GM13977 (cell line): ENCODE measurements around the gene MCAM.

Experiments
- DNase-seq: peaks from one replicate; pipeline ENCODE4 v3.0.0; 2012; ENCODE audit warnings: low spot score
- in situ Hi-C: fragments of 300-500 bp; cut with MboI; formaldehyde crosslinking; loops from one replicate; pipeline ENCODE4 v1.12.0; 2022; ENCODE audit warnings: low sequenced_read_pairs, low pct_unique_long_range_greater_than_20kb, mixed read lengths, inconsistent platforms; ENCODE audit not compliant: unreplicated experiment
- TF ChIP-seq, protein P1 (sequence below): IDR thresholded peaks from 2 replicates; pipeline ENCODE4 v1.5.1; 2012; ENCODE audit warnings: mild to moderate bottlenecking, control low read depth; ENCODE audit not compliant: insufficient read depth; ENCODE audit errors: extremely low read depth, missing control alignments

The MCAM gene

DNA sequence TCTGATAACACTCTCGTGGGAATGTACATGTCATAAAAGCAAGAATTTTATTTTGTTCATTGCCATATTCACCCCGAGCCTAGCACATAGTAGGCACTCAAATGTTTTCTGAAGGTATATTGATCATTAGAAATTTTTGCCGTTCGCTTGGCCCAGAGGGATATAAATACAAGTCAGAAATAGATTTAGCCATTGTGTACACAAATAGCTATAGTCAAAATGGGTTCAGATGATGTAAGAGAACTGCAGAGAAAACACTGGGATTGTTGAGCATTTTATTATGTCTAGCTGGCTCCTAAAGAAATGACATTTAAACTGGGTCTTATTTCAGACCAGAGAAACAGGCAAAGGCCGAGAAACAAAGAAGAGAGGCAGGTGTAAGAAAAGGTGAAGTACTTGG lies 49.3 kb downstream of the MCAM start:
- TF ChIP-seq, protein P1, sequence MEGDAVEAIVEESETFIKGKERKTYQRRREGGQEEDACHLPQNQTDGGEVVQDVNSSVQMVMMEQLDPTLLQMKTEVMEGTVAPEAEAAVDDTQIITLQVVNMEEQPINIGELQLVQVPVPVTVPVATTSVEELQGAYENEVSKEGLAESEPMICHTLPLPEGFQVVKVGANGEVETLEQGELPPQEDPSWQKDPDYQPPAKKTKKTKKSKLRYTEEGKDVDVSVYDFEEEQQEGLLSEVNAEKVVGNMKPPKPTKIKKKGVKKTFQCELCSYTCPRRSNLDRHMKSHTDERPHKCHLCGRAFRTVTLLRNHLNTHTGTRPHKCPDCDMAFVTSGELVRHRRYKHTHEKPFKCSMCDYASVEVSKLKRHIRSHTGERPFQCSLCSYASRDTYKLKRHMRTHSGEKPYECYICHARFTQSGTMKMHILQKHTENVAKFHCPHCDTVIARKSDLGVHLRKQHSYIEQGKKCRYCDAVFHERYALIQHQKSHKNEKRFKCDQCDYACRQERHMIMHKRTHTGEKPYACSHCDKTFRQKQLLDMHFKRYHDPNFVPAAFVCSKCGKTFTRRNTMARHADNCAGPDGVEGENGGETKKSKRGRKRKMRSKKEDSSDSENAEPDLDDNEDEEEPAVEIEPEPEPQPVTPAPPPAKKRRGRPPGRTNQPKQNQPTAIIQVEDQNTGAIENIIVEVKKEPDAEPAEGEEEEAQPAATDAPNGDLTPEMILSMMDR: no peak
- DNase-seq: no peak
- in situ Hi-C loops: no loop called here

- TF ChIP-seq, protein P1: no peak
- DNase-seq: no peak
- in situ Hi-C loops: no loop called here
Observed at GRCh38 chr11:119266517-119267255, 50.2 kb downstream of the MCAM start.

DNA sequence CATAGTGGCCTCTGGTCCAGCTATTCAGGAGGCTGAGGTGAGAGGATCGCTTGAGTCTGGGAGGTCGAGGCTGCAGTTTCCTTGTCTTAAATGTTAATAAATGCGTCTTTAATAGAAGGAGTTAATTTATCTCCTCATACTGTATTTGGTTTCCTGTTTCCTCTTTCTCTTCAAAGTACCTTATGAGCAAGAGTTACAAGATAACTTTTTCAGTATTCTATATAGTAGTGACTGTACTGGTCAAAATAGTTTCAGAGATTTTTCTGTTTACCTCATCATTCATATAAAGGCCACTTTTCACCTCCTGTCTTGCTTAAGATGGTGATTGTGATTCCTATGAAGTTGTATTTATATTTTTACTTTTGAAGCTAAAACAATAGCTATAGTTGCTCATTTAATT lies 50.9 kb downstream of the MCAM start:
- in situ Hi-C loops: no loop called here
- no peak for DNase-seq
- TF ChIP-seq, protein P1: no peak

GRCh38 chr11:119263352-119263940 lies 53.5 kb downstream of the MCAM start:
- TF ChIP-seq, protein P1: no peak
- DNase-seq: no peak
- in situ Hi-C loops: no loop called here

GRCh38 chr11:119262668-119263351 lies 54.1 kb downstream of the MCAM start:
- in situ Hi-C loops: no loop called here
- TF ChIP-seq, protein P1: peak; percentile 24
- DNase-seq: peak; percentile 31

DNA sequence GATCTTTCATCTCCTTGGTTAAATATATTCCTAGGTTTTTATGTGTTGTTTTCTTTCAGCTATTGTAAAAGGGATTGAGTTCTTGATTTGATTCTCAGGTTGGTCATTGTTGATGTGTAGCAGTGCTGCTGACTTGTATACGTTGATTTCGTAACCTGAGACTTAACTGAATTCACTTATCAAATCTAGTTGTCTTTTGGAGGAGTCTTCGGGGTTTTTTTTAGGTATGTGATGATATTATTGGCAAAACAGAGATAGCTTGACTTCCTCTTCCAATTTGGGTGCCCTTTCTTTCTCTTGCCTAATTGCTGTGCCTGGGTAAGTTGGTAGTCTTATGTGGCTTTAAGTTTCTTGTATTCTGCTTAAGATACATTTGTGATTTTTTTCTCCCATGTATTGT lies 57.9 kb downstream of the MCAM start:
- no peak for DNase-seq
- TF ChIP-seq, protein P1: no peak
- in situ Hi-C loops: no loop called here
